Measurements from ENCODE around the gene GAB3. TPM values are rescaled to one million over a fixed set of nuclear protein-coding genes. Genes with fewer than 3 reads are reported as not detected.

Gene GAB3
- polyA plus RNA-seq, 1 of the 3 experiments (the other 2 are of a cell fraction) = 4.5 TPM

- Histone ChIP-seq H4K20me1 (ENCODE audit: insufficient read depth) (no peaks in the 10 kb centered on the region), H3K4me1 (ENCODE audit: control insufficient read depth in 1 of 2, insufficient read depth in 2 of 2, low read depth in 1 of 2, low read length in 1 of 2) (peaks cover 7 to 26% of the 10 kb centered on the region in 2 experiments), H3K4me2 (no peak overlapping the region), H3K9ac (no peak overlapping the region), H3K27me3 (ENCODE audit: insufficient read depth) (no peaks in the 10 kb centered on the region), H3K36me3 (replicated peaks in 1 of 2; ENCODE audit: control insufficient read depth in 1 of 2, insufficient read depth in 2 of 2, low read length in 1 of 2) (peaks cover 0 to 4% of the 10 kb centered on the region in 2 experiments), H3K9me2 (no peaks in the 10 kb centered on the region), H3K79me2 (ENCODE audit: insufficient read depth) (no peaks in the 10 kb centered on the region), H3K4me3 (ENCODE audit: low read depth in 2 of 2, low read length in 1 of 2) (no peak overlapping the region), H3K27ac (ENCODE audit: low read depth in 2 of 2, low read length in 1 of 2) (no peak overlapping the region), H2AFZ (ENCODE audit: low read depth) (no peak overlapping the region), H3F3A (replicated peaks; ENCODE audit: insufficient read depth) (peaks cover 7% of the 10 kb centered on the region), H3K9me3 (no peaks in the 10 kb centered on the region)
- TF ChIP-seq EP300 (IDR thresholded peaks at IDR 0.05; ENCODE audit: borderline replicate concordance in 1 of 2, low read depth in 1 of 2, low read length in 1 of 2) = no peak
- TF ChIP-seq MEF2A (IDR thresholded peaks at IDR 0.05; ENCODE audit: borderline replicate concordance, low read depth) = no peak
- TF ChIP-seq MAX (IDR thresholded peaks at IDR 0.05; ENCODE audit: low read depth) = no peak
- TF ChIP-seq NFIC (IDR thresholded peaks at IDR 0.05; ENCODE audit: borderline replicate concordance) = no peak
- TF ChIP-seq TAF1 (IDR thresholded peaks at IDR 0.05; ENCODE audit: borderline replicate concordance, low read depth, low read length) = no peak
- TF ChIP-seq FOXM1 (IDR thresholded peaks at IDR 0.05; ENCODE audit: low read depth) = no peak
- TF ChIP-seq RFX5 (IDR thresholded peaks at IDR 0.05; ENCODE audit: low read length) = no peak
- no peak for TF ChIP-seq TEAD4 (IDR thresholded peaks at IDR 0.05; ENCODE audit: borderline replicate concordance, insufficient read depth)
- TF ChIP-seq SMC3 (IDR thresholded peaks at IDR 0.05; ENCODE audit: low read depth, low read length) = no peak
- TF ChIP-seq EZH2phosphoT487 (IDR thresholded peaks at IDR 0.05; ENCODE audit: borderline replicate concordance, low read depth) = no peak
- TF ChIP-seq GABPA (IDR thresholded peaks at IDR 0.05; ENCODE audit: low read depth) = no peak
- no peak for TF ChIP-seq USF2 (IDR thresholded peaks at IDR 0.05; ENCODE audit: borderline replicate concordance, low read depth, low read length)
- ChIA-PET POLR2A (no interaction called here), CTCF (interaction anchor here (1.3 kb wide), 1 partner anchor 24 kb away, joined by 5 read pairs; no protein-coding TSS in a partner anchor)
- WGBS (ENCODE audit: low lambda C conversion rate) = 49% methylated on average over 2 of the region's 2 CpGs
- DNase-seq = no peak
Observed at GRCh38 chrX:154724993-154725756, 25.7 kb downstream of the GAB3 start.

GRCh38 chrX:154721155-154721554 lies 29.7 kb downstream of the GAB3 start:
- Histone ChIP-seq H2AFZ (ENCODE audit: low read depth) (no peak overlapping the region), H3K27me3 (ENCODE audit: insufficient read depth) (no peaks in the 10 kb centered on the region), H3K4me2 (no peak overlapping the region), H3F3A (replicated peaks; ENCODE audit: insufficient read depth) (no peaks in the 10 kb centered on the region), H3K9me2 (no peaks in the 10 kb centered on the region), H3K27ac (ENCODE audit: low read depth in 2 of 2, low read length in 1 of 2) (no peak overlapping the region), H3K9me3 (no peaks in the 10 kb centered on the region), H3K36me3 (replicated peaks in 1 of 2; ENCODE audit: control insufficient read depth in 1 of 2, insufficient read depth in 2 of 2, low read length in 1 of 2) (peaks cover 0 to 4% of the 10 kb centered on the region in 2 experiments), H3K4me1 (ENCODE audit: control insufficient read depth in 1 of 2, insufficient read depth in 2 of 2, low read depth in 1 of 2, low read length in 1 of 2) (no peaks in the 10 kb centered on the region), H3K9ac (no peak overlapping the region), H3K4me3 (ENCODE audit: low read depth in 2 of 2, low read length in 1 of 2) (no peak overlapping the region), H3K79me2 (ENCODE audit: insufficient read depth) (no peaks in the 10 kb centered on the region), H4K20me1 (ENCODE audit: insufficient read depth) (no peaks in the 10 kb centered on the region)
- ChIA-PET POLR2A (no interaction called here), CTCF (no interaction called here)
- 53% methylated on average over 3 of the region's 3 CpGs for WGBS (ENCODE audit: low lambda C conversion rate)
- no peak for DNase-seq
- TF ChIP-seq REST (IDR thresholded peaks at IDR 0.05; ENCODE audit: low read depth, low read length) (no peak), GABPA (IDR thresholded peaks at IDR 0.05; ENCODE audit: low read depth) (no peak), MAX (IDR thresholded peaks at IDR 0.05; ENCODE audit: low read depth) (no peak), TAF1 (IDR thresholded peaks at IDR 0.05; ENCODE audit: borderline replicate concordance, low read depth, low read length) (no peak), PBX3 (IDR thresholded peaks at IDR 0.05) (no peak), EP300 (IDR thresholded peaks at IDR 0.05; ENCODE audit: borderline replicate concordance in 1 of 2, low read depth in 1 of 2, low read length in 1 of 2) (no peak), EZH2phosphoT487 (IDR thresholded peaks at IDR 0.05; ENCODE audit: borderline replicate concordance, low read depth) (no peak), CTCF (IDR thresholded peaks at IDR 0.05) (no peak), RAD21 (IDR thresholded peaks at IDR 0.05; ENCODE audit: low read length) (no peak), NRF1 (IDR thresholded peaks at IDR 0.05; ENCODE audit: low read depth, low read length) (no peak)

Measured in SK-N-SH (cell line).